Stimulated activated CD8-positive, alpha-beta memory T cell treated with anti-CD3 and anti-CD28 coated beads, Interleukin-12 subunit alpha, Interleukin-12 subunit beta, amount 100 ng/mL, for 4 hours (primary cell): ENCODE results near the gene GALNTL6.
"Not testable (repeated sequence)": the region's sequence is repeated elsewhere in the genome, so short reads cannot be mapped to it uniquely, and the experiment has no call there.

Source experiments
- DNase-seq: peaks from one replicate; pipeline ENCODE4 v3.0.0-alpha.2; 2020; ENCODE audit warnings: low read depth

The GALNTL6 gene

DNA sequence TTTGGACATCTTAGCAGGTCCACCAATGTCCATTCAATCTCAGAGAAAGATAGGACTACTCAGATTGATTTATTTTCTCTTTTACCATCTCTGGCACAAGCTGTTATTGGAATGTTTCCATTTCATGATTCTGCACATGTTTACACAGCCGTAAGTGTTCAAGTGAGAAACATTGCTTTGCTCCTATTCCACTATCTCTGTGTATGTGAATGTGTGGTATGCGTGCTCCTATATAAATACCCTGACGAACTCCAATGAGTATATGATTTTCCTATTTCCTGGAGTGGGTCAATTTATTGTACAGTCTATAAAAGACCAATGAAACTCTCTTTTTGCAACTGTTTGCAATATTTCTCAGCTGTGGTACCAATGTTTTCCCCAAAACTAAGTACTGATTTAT, 1134.4 kb downstream of the GALNTL6 start:
- DNase-seq, result no peak

DNA sequence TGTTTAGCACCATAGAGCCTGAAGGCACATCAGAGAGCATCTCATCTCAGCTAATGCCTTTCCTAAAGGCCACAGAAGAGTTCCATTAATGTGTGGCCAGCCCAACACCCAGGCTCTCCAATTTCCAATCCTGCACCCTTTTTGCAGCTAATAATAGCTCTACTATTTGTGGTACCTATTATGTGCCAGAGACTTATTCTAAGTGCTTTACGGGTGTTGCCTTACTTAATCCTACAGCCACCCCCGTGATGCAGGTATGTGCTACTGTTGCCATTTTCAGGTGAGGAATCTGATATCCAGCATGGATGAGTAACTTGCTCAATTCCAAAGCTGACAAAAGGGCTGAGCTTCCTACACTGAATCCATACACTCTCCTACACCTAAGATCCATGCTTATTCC, 1137.8 kb downstream of the GALNTL6 start:
- DNase-seq, result no peak

DNA sequence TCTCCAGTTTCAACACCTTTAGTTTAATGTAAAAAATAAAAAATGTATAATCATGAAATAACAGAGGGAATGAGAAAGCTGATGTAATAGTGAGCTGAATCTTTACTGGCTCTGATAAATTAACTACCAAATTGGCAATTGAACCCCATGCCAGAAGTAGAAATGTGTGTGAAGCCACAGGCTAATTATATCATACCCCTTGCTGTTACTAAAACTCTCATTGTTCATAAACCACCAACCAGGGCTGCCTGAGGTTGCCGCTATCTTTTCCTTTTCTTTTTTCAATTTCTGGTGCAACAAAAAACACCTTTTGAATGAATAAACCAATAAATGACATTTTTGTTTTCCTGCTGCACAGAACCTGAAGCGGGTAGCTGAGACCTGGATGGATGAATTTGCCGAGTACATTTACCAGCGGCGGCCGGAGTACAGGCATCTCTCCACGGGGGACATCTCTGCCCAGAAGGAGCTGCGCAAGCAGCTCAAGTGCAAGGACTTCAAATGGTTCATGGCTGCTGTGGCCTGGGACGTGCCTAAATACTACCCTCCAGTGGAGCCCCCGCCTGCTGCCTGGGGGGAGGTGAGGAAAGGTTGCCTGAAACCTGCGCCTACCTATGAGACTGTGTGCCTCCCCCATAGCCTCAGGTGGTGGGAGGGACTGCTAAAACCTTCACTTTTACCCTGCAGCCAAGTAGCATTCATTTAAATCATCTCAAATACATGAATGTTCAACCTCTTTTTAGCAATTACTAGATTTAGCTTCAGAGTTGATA, 1138.7 kb downstream of the GALNTL6 start:
- no peak for DNase-seq

DNA sequence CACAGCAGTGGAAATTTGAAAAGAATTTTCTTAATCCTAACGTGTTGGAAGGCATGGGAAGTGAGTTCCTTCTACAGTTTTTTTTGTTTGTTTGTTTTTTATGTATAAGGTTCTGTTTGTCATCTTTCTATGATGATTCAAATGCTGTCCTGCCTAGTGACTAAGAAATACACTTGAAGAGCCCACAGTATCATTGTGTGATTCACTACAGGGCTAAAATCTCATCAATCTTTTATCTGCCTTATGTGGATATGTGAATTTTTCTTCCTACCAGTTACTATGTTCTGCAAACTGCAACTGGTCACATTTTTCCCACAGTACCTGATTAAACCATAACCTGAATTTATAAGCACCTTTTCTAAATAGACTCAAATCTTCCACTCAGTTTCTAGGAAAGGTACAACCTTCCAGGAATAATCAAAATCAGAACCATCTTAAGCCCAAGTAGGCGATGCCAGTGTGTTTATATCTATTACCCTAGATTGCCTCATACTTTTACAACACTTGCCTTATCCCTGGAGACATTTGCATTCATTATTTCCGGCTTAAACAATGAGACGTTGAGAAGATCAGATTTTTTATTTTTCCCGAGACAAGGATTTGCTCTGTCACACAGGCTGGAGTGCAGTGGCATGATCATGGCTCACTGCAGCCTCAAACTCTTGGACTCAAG, 1140.8 kb downstream of the GALNTL6 start:
- no peak for DNase-seq

DNA sequence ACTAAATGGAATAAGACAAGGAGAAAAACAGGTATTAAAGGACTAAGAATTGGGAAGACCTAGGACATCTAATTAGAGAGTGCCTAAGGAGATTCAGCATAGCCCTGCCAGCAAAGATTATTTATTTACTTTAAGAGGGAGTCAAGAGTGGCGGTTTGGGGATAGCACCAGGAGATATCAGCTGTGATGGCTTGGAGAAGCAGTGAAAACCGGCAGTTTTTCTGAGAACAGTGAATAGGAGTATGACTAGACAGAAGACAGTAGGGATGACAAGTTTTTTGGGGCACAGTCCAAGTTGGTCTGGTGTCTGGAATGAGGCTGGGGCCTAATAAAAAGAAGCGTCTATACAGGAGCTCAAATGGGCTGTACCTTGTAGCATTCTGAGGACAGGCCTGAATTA, 1143.1 kb downstream of the GALNTL6 start:
- not testable (repeated sequence) for DNase-seq

DNA sequence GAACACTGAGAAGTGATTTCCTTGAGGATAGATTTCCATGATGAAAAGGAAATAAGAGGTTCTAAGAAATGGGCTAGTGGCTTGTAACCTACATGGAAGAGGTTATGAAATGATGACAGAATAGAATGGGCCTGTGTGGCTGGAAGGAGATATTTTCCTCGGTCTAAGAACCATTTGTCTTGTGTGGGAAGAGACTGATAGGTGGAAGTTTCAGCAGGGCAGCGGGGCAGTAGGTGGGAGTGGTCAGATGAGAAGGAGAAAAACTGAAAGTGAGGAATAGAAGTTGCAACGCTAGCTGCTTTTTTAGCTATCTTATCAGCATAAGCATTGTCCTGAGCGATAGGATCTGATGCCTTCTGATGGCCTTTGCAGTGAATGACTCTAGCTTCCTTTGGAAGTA, 1144.0 kb downstream of the GALNTL6 start:
- no peak for DNase-seq

DNA sequence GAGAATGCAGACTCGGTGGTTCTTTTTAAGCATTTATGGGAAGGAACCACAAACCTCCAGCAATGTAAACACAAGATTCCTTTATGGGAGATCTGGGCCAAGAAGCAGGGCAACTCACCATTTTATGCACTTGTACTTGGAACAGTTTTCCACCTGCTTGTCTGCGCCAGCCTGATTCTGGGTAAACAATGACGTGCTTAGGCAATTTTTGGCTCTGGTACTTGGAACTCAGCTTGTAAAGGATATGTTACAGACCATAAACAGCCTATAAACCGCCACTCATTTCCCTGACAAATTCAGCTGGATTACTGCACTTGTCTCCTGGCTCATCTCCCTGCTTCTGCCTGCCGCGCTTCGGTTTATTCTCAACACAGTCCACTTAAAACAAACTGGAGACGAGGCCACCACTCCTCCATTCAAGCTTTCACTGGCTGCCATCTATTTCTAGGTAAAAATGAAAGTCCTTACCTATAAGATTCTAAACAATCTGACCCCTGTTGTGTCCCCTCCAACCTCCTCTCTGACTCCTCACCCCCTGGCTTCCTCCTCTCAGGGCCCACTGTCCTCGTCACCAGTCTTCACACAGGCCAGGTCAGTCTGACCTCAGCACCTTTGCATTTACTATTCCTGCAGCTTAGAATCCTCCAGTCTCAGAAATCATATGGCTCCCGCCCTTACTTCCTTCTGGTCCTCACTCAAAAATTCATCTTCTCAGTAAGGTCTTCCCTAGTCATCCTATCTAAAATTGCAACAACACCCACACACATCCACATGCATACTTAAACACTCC, 1149.6 kb downstream of the GALNTL6 start:
- no peak for DNase-seq

DNA sequence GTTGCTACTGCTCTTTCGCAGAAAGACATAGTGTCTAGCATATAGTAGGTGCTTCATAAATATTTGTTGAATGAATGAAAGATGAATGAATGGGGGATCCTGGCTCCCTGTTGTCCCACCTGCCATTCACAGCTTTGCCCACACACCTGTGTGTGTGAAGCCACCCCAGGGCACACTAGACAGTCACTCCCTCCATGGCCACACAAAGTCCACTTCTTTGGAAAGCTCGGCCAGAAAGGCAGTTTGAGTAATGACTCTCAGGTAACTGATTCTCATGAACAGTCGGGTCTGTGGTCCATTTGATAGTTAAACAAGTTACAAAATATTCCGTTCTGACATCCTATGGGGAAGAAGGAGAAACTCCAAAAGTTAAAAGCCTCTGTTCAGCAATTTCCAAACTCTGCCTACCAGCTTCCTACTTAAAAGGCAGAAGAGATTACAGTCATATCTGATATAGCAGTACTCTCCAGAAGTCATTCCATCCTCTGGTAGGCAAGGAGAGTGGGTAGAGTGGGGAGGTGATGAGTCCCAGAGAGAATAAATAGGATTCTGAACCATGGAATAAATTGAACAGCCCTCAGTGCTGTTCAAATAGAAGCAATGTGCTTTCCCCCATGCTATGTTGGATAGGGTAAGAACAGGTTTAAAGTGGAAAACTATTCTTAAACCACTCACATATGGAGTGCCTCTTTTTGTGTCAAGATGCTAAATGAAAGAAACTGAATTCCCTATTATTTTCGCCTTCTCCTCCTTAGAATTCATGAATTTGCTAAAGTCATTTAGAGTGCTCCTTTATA, 1150.5 kb downstream of the GALNTL6 start:
- DNase-seq, result no peak

DNA sequence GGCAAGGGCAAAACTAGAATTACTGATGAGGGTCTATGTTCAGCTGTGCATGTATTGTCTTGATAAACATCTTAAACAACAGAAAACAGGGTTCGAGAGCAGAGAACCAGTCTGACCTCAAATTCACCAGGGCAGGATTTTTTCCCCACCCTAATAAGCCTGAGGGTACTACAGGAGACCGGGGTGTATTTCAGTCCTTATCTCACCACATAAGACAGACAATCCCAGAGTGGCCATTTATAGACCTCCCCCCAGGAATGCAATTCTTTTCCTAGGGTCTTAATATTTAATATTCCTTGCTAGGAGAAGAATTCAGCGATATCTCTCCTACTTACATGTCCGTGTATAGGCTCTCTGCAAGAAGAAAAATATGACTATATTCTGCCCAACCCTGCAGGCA, 1157.0 kb downstream of the GALNTL6 start:
- not testable (repeated sequence) for DNase-seq

DNA sequence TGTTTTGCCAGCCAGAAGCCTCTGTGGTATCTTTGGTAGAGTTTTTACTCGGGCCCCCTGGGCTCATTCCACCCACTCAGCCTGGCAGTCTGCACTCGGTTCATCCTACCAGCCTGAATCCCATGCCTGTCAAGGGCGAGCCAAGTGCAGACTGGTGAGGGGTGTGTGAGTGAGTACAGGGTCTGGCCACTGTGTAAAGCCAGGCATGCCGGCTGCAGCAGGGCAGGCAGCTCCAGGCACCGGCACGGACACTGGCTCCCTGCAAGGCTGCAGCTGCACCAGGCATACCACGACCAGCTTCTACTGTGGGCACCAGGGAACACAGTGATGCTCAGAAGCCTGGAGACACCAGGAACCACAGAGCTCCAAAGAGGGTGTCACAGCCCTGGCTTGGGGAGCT, 1161.4 kb downstream of the GALNTL6 start:
- no peak for DNase-seq

DNA sequence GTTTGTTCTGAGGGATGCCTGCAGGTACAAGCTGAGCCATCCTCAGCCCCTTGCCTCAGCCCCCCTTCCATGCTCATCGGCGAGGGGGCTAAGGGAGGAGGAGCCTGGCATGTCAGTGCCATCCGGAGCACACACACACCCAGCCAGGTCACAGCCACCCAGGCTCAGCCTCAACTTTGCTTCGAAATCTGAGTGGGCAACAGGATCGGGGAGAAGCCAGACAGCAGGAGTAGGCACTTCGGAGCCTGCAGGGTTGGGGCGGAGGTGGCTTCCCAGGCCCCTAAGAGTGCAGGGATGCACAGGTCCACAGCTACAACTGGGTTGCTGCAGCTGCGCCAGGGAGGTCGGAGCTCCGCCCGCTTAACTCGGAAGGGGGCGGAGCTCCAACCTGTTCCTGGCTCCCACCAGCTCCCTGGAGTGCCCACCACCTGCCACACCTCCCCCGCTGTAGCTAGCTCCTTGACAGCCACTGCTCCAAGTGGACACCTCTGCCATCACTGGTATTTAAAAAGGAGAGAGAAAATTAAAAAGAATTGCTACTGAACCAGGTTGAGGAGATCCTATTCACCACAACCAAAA, 1162.5 kb downstream of the GALNTL6 start:
- no peak for DNase-seq

DNA sequence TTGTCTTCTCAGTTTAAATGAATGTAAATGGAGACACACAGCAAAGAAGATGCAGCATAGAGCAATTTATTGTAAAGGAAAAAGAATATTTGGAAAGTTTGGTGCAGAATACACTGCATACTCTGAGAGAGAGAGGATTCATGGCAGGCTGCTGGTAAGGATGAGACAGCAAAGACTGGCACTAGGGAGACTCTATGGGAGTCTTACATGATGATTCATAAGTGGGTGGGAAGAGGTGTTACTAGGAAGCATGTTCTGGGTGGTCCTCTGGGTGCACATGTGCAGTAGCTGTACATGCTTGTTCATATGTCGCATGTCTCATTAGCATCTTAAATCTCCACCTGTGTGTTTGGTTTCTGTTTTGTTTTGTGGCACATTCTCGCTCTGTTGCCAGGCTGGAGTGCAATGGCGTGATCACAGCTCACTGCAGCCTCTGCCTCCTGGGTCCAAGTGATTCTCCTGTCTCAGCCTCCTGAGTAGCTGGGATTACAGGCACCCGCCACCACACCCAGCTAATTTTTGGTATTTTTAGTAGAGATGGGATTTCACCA, 1164.4 kb downstream of the GALNTL6 start:
- DNase-seq, result not testable (repeated sequence)

DNA sequence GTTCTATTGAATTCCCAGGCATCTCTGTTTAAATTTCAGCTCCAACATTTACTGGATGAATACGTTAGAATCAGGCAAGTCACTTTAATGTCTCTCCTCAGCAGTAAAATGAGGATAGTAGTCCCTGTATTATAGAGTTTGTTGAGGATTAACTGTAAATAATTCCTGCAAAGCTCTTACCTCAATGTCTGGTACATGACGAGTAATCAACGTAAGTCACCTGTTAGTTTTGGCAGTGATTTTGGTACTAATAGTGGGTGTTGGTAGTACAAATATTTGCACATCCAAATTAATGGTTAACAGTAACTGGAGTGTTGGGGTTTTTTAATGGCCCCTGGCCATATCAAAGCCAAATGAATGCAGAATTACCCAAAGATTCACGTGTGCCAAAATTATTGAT, 1165.6 kb downstream of the GALNTL6 start:
- DNase-seq, result no peak

DNA sequence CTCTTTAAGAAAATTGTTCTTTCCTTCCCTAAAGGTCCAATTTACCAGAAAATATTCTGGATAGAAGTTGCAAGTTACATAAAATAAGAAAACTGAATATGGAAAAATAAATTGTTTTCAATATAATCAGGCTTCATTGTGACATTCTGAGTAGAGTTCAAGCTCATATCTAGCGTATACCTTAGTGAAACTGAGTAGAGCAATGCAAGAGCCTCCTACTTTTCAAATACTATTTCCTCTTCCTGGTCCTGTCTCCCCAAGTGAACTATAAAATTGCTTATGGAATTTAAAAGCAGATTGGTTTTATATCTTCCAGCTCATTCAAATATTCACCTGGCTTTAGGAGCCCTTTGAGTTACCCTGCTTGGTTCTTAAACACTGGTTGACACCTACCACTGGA, 1166.1 kb downstream of the GALNTL6 start:
- DNase-seq, result no peak

DNA sequence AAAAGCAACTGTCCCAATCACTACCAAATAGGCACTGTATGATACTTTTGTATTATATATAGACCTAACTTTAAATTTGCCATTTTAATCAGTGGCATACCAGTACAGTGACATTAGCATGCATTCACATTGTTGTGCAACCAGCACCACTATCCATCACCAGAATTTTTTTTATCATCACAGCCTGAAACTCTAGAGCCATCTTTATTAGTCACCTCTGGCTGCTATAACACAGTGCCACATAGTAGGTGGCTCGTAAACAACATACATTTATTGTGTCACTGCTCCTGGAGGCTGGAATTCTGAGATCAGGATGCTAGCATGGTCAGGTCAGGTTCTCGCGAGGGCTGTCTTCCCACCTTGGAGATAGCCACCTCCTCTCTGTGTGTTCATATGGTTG, 1167.0 kb downstream of the GALNTL6 start:
- DNase-seq, result no peak

DNA sequence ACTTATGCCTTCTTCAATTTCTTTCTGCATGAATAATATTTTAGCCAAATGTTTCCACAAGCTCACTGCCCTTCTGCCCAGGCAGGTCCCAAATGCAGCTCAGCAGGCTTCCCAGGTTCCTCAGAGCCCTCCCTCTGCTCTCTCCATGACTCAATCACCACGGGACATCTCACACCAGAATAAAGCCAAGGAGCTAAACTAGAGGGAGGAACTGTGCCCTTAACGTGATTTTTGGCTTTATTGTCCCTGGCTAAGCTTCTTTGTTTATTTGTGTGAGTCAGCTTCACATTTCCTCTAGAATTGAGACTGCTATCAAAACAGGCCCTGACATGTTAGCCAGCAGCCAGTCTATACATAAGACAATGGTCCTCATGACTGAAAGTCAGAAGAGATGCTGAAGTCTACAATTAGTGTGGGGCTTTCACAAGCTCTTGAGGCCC, 1169.0 kb downstream of the GALNTL6 start:
- DNase-seq, result no peak

DNA sequence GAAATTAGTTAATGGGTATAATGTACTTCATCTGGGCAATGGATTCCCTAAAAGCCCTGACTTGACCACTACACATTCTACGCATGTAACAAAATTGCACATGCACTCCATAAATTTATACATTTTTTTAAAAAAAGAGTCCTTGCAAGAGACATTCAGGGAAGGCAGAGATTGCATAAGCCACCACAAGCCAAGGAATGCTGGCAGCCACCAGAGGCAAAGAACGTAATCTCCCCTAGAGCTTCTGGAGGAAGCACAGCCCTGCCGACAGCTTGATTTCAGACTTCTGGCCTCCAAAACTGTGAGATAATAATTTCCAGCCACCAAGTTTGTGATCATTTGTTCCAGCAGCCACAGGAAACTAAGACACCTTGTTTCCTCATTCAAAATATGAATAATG, 1169.8 kb downstream of the GALNTL6 start:
- DNase-seq, result no peak

DNA sequence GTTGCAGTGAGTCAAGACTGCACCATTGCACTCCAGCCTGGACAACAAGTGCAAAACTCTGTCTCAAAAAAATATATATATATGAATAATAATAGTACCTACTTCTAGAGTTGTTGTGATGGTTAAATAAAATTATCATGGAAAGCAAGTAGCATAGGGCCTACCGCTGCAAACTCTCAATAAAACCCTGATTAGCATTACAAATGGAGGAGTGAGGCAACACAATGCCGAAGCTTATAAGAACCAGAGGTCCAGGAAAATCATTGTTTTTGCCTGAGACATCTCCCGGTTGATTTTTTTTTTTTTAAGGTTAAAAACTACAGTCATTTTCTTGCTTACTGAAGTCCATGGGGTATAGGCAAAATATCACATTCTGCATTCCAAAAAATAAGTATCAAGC, 1170.4 kb downstream of the GALNTL6 start:
- no peak for DNase-seq

DNA sequence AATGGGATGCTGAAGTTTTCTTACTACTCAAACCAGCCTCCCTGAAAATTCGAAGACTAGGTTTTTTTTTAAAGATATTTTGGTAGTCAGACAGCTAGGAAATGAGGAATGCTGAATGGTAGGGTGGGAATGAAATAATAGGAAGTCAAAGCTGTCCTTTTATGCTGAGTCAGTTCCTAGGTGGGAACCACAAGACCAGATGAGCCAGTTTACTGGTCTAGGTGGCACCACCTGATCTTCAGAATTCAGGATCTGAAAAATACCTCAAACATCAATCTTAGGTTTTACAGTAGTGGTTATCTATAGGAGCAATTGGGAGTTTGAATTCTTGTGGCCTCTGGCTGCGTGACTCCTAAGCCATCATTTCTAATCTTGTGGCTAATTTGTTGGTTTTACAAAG, 1172.3 kb downstream of the GALNTL6 start:
- no peak for DNase-seq

DNA sequence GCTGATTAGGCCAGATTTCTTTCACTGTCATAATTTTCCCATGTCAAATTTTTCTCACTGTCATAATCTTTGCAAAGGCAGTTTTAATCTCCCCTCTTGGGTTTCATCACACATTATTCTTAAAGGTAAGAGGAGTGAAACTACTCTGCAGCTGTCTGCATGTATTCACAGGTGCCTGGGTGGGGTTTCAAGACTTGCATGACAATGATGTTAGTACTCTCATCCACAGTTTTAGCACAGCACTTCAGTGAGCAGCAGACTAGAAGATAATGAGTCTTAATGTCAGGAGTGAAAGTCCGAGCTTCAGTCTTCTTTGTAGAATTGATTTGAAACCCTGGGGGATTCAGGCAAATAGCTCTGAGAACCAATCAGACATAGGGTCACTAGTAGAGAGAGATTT, 1172.9 kb downstream of the GALNTL6 start:
- no peak for DNase-seq
